ENCODE data around the gene SMOC1. TPM values are rescaled to one million over a fixed set of nuclear protein-coding genes. Genes with fewer than 3 reads are reported as not detected.

SMOC1 gene
- total RNA-seq, 3 donors from 2014 or later (not counting 1 experiment from before 2014, with no cell fraction given): not detected

- Histone ChIP-seq H3K36me3 (ENCODE audit: control insufficient read depth, insufficient read depth, low read length) (no peaks in the 10 kb centered on the region), H3K4me3 (ENCODE audit: low read length) (no peak overlapping the region), H3K4me1 (ENCODE audit: control insufficient read depth, insufficient read depth, low read length) (no peaks in the 10 kb centered on the region), H3K27me3 (ENCODE audit: control insufficient read depth, insufficient read depth, low read length) (no peaks in the 10 kb centered on the region), H3K9me3 (ENCODE audit: control insufficient read depth, insufficient read depth, low read length) (no peaks in the 10 kb centered on the region), H3K27ac (ENCODE audit: low read length) (no peak overlapping the region)
- ATAC-seq (no peak), DNase-seq (no peak)
- no peaks in the 10 kb centered on the region for H3K4me1 Mint-ChIP-seq
- no peaks in the 10 kb centered on the region for H3K9me3 Mint-ChIP-seq
- 33% methylated on average over 2 of the region's 2 CpGs for WGBS (ENCODE audit: insufficient coverage)
- intact Hi-C loops (cut with micrococcal nuclease): no loop called here
- H3K36me3 Mint-ChIP-seq: no peaks in the 10 kb centered on the region
- peaks cover 0 to 5% of the 10 kb centered on the region in 2 donors for H3K27me3 Mint-ChIP-seq (ENCODE audit: low read depth in 2 of 2)
- H3K27ac Mint-ChIP-seq: no peak overlapping the region
- no peak for TF ChIP-seq CTCF (IDR thresholded peaks at IDR 0.05)
- H3K4me3 Mint-ChIP-seq: no peak overlapping the region
Measured at GRCh38 chr14:69845050-69845581, 34.1 kb upstream of the SMOC1 start.

- Mint-ChIP-seq H3K27ac (no peak overlapping the region), H3K36me3 (no peaks in the 10 kb centered on the region), H3K4me1 (no peaks in the 10 kb centered on the region), H3K9me3 (no peaks in the 10 kb centered on the region), H3K4me3 (no peak overlapping the region), H3K27me3 (ENCODE audit: low read depth in 2 of 2) (peaks cover 0 to 5% of the 10 kb centered on the region in 2 donors)
- Histone ChIP-seq H3K36me3 (ENCODE audit: control insufficient read depth, insufficient read depth, low read length) (no peaks in the 10 kb centered on the region), H3K9me3 (ENCODE audit: control insufficient read depth, insufficient read depth, low read length) (no peaks in the 10 kb centered on the region), H3K27ac (ENCODE audit: low read length) (no peak overlapping the region), H3K4me1 (ENCODE audit: control insufficient read depth, insufficient read depth, low read length) (no peaks in the 10 kb centered on the region), H3K4me3 (ENCODE audit: low read length) (no peak overlapping the region), H3K27me3 (ENCODE audit: control insufficient read depth, insufficient read depth, low read length) (no peaks in the 10 kb centered on the region)
- ATAC-seq (peak in 1 of 3 donors; percentile 67), DNase-seq (no peak)
- TF ChIP-seq CTCF (IDR thresholded peaks at IDR 0.05): no peak
- intact Hi-C loops (cut with micrococcal nuclease): no loop called here
- WGBS (ENCODE audit: insufficient coverage): 52% methylated on average over 5 of the region's 5 CpGs
Measured at GRCh38 chr14:69845787-69846186, 33.4 kb upstream of the SMOC1 start.

GRCh38 chr14:69848156-69848555, 31.1 kb upstream of the SMOC1 start:
- no peaks in the 10 kb centered on the region for H3K36me3 Mint-ChIP-seq

More at GRCh38 chr14:69848156-69848555, 31.1 kb upstream of the SMOC1 start:
- no peak for TF ChIP-seq CTCF (IDR thresholded peaks at IDR 0.05)
- intact Hi-C loops (cut with micrococcal nuclease): no loop called here
- Mint-ChIP-seq H3K27ac (no peak overlapping the region), H3K27me3 (ENCODE audit: low read depth in 2 of 2) (peaks cover 0 to 5% of the 10 kb centered on the region in 2 donors), H3K9me3 (no peaks in the 10 kb centered on the region), H3K4me3 (no peak overlapping the region), H3K4me1 (no peaks in the 10 kb centered on the region)
- no peaks in the 10 kb centered on the region for H3K9me3 ChIP-seq (ENCODE audit: control insufficient read depth, insufficient read depth, low read length)
- ATAC-seq: no peak
- H3K27me3 ChIP-seq (ENCODE audit: control insufficient read depth, insufficient read depth, low read length): no peaks in the 10 kb centered on the region
- no peak overlapping the region for H3K27ac ChIP-seq (ENCODE audit: low read length)
- WGBS (ENCODE audit: insufficient coverage): 89% methylated on average over 1 of the region's 2 CpGs
- no peak overlapping the region for H3K4me3 ChIP-seq (ENCODE audit: low read length)
- H3K4me1 ChIP-seq (ENCODE audit: control insufficient read depth, insufficient read depth, low read length): no peaks in the 10 kb centered on the region
- DNase-seq: no peak
- H3K36me3 ChIP-seq (ENCODE audit: control insufficient read depth, insufficient read depth, low read length): no peaks in the 10 kb centered on the region
